Glutamatergic neuron (in vitro differentiated cells): ENCODE measurements around the gene CITED1. TPM values are rescaled to one million over a fixed set of nuclear protein-coding genes. Genes with fewer than 3 reads are reported as not detected.
A peak's percentile ranks its signal among the peaks of the same experiment; 100 is the strongest.

Experiments used
- DNase-seq: peaks from one replicate; pipeline ENCODE4 v3.0.0; 2022
- H3K27ac Mint-ChIP-seq: one replicate; pipeline ENCODE4 v1.8.0; 2020; ENCODE audit warnings: mild to moderate bottlenecking, mixed read lengths, inconsistent platforms; ENCODE audit not compliant: unreplicated experiment
- H3K27me3 Mint-ChIP-seq: one replicate; pipeline ENCODE4 v1.8.0; 2020; ENCODE audit warnings: mild to moderate bottlenecking, moderate library complexity, mixed read lengths, inconsistent platforms; ENCODE audit not compliant: unreplicated experiment
- H3K36me3 Mint-ChIP-seq: one replicate; pipeline ENCODE4 v1.8.0; 2020; ENCODE audit warnings: mild to moderate bottlenecking, mixed read lengths, inconsistent platforms; ENCODE audit not compliant: unreplicated experiment
- H3K4me1 Mint-ChIP-seq: one replicate; pipeline ENCODE4 v1.8.0; 2020; ENCODE audit warnings: mild to moderate bottlenecking, low read depth, mixed read lengths, inconsistent platforms; ENCODE audit not compliant: unreplicated experiment
- H3K4me3 Mint-ChIP-seq: one replicate; pipeline ENCODE4 v1.8.0; 2020; ENCODE audit warnings: mild to moderate bottlenecking, mixed read lengths, inconsistent platforms; ENCODE audit not compliant: unreplicated experiment
- H3K9me3 Mint-ChIP-seq: one replicate; pipeline ENCODE4 v1.8.0; 2020; ENCODE audit warnings: mild to moderate bottlenecking, moderate library complexity, mixed read lengths, inconsistent platforms; ENCODE audit not compliant: unreplicated experiment
- total RNA-seq: library from RNA; stranded (reverse); fragmentation: NEBNext Ultra II Directional; extraction: Animal tissue kit (Norgen Biotek cat#: 25700); gene quantifications from one replicate; pipeline ENCODE4 v1.2.1, GENCODE V29; 2021; ENCODE audit not compliant: unreplicated experiment
- TF ChIP-seq, protein P1 (sequence below): fragments of 200-600 bp; sonication (generic); IDR thresholded peaks from one replicate; pipeline ENCODE4 v1.5.0; 2021; ENCODE audit not compliant: partially characterized antibody, unreplicated experiment

The CITED1 gene
- total RNA-seq, 1 donor from 2014 or later, result 42.7 TPM

DNA sequence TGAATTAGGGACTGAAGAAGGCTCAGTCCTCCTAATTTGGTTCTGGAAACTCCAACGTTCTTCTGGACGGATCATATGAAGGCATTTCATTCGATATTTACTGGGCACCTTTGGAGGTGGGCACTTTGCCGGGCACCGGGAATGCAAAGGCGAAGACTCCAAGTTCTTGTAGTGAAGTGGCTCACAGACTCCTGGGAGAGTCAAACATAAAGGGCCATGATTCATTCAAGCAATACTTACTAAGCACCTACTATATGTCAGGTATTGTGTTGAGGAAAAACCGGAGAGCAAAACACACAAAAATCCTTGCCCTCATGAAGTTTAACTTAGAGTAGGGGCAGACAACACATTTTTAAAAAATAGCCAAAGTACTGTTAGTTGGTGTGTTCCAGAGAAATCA lies 49.9 kb downstream of the CITED1 start:
- TF ChIP-seq, protein P1, sequence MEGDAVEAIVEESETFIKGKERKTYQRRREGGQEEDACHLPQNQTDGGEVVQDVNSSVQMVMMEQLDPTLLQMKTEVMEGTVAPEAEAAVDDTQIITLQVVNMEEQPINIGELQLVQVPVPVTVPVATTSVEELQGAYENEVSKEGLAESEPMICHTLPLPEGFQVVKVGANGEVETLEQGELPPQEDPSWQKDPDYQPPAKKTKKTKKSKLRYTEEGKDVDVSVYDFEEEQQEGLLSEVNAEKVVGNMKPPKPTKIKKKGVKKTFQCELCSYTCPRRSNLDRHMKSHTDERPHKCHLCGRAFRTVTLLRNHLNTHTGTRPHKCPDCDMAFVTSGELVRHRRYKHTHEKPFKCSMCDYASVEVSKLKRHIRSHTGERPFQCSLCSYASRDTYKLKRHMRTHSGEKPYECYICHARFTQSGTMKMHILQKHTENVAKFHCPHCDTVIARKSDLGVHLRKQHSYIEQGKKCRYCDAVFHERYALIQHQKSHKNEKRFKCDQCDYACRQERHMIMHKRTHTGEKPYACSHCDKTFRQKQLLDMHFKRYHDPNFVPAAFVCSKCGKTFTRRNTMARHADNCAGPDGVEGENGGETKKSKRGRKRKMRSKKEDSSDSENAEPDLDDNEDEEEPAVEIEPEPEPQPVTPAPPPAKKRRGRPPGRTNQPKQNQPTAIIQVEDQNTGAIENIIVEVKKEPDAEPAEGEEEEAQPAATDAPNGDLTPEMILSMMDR, result no peak
- H3K27me3 Mint-ChIP-seq, result no peaks in the 10 kb centered on the region
- H3K36me3 Mint-ChIP-seq, result no peaks in the 10 kb centered on the region
- H3K4me1 Mint-ChIP-seq, result peaks cover 6% of the 10 kb centered on the region
- no peak for DNase-seq
- H3K9me3 Mint-ChIP-seq, result peaks cover 6% of the 10 kb centered on the region
- H3K27ac Mint-ChIP-seq, result no peak overlapping the region
- no peak overlapping the region for H3K4me3 Mint-ChIP-seq

DNA sequence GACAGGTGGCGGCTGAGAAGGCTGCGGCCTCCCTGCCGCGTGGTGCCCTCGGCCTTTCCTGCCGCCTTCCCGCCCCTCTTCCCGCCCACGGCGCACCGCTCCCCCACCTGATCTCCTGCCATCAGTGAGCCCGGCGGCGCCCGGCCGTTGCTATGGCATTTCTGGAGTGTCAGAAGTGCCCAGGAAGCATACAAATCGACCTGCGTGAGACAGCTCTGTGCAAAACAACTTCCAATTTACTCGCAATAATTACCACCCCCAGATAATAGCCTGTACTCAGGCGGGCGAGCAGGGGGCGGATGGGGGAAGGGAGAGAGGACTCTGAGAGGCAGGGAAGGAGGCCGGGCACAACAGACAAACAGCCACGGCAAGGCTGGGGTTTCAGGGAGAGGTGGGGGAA lies 50.3 kb downstream of the CITED1 start:
- peaks cover 3% of the 10 kb centered on the region for H3K9me3 Mint-ChIP-seq
- no peaks in the 10 kb centered on the region for H3K36me3 Mint-ChIP-seq
- peaks cover 6% of the 10 kb centered on the region for H3K4me1 Mint-ChIP-seq
- no peaks in the 10 kb centered on the region for H3K27me3 Mint-ChIP-seq
- H3K27ac Mint-ChIP-seq, result no peak overlapping the region
- TF ChIP-seq, protein P1, result no peak
- peak; percentile 18 for DNase-seq
- H3K4me3 Mint-ChIP-seq, result no peak overlapping the region

DNA sequence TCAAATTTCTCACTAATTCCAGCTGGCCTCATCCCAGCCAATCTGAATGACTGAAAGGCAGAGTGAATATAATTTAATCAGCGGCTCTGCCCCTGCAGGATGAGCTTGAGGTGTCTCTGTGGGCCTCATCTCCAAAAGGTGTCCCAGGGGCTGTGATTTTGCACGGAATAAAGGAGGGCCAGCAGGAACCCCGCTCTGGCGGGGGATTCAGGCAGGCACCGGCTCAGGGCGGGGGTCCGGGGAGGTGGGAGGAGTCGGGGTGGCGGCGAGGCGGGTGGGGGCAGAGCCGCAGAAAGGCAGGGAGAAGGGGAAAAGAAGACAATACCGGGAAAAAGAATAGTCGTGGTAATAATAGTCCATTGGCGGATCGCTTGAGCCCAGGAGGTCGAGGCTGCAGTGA lies 50.9 kb downstream of the CITED1 start:
- no peaks in the 10 kb centered on the region for H3K36me3 Mint-ChIP-seq
- H3K4me1 Mint-ChIP-seq, result peaks cover 6% of the 10 kb centered on the region
- no peak overlapping the region for H3K27ac Mint-ChIP-seq
- H3K4me3 Mint-ChIP-seq, result peak overlapping the region; percentile 38
- H3K27me3 Mint-ChIP-seq, result no peaks in the 10 kb centered on the region
- TF ChIP-seq, protein P1, result no peak
- peaks cover 3% of the 10 kb centered on the region for H3K9me3 Mint-ChIP-seq
- DNase-seq, result no peak

DNA sequence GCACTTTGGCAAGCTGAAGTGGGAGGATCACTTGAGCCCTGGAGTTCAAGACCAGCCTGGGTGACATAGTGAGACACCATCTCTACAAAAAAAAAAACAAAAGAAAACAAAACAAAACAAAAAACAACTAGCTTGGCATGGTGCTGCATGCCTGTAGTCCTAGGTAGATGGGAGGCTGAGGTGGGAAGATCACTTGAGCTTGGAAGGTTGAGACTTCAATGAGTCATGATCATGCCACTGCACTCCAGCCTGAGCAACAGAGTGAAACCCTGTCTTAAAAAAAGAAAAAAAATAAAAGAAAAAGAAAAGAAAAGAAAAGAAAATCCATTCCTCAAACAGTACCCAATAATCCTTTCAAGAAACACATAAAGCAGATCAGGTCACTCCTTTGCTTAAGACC lies 52.0 kb downstream of the CITED1 start:
- Mint-ChIP-seq H3K4me3 (no peak overlapping the region), H3K27me3 (no peaks in the 10 kb centered on the region), H3K4me1 (peaks cover 6% of the 10 kb centered on the region), H3K9me3 (peaks cover 3% of the 10 kb centered on the region), H3K36me3 (no peaks in the 10 kb centered on the region), H3K27ac (no peak overlapping the region)
- DNase-seq, result no peak
- TF ChIP-seq, protein P1, result no peak

Other genes starting within 250 kb of the CITED1 start
- 18.2 TPM for gene RTL5, start 174.0 kb downstream of the CITED1 start, total RNA-seq
- gene PIN4, start 124.2 kb downstream of the CITED1 start, total RNA-seq, result 19.5 TPM
- 1.2 TPM for gene ERCC6L, start 66.9 kb downstream of the CITED1 start, total RNA-seq
- gene RPS4X, start 28.7 kb downstream of the CITED1 start, total RNA-seq, result 502 TPM